ENCODE measurements around the gene GOLGB1.
"Not testable (repeated sequence)": the region's sequence is repeated elsewhere in the genome, so short reads cannot be mapped to it uniquely, and the experiment has no call there.

The GOLGB1 gene

DNA sequence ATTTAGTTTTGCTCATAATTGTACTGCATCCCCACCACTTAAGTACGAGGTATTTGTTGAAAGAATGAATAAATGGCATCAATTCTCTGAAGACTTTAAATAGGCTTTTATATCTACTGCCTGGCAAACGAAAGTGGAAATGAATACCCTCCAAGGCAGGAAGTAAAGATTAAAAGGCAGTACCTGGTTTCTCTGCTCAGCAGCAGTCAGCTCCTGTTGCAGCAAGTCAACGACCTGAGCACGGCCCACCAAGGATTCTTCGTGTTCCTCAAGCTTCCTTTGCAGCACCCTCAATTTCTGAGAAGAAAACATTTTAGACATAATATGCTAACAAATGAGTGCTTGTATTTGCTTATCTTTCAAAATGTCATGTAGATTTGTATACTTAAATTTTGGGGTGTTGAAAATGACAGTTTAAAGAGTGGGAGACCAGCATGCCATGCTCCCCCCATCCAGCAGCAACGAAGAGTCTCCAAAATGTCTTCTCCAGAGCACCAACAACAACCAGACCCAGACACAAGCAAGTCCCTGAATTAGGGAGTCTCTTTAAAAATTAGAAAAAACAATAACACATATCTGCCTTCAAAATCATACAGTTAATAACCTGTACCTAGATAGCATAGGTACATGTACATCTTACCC is 31.2 kb downstream of the GOLGB1 start:
- Histone ChIP-seq H3K4me3 (ENCODE audit: low read length) (no peak overlapping the region), H3K36me3 (ENCODE audit: insufficient read depth, low read length) (peaks cover 96% of the 10 kb centered on the region), H3K4me1 (ENCODE audit: insufficient read depth, low read length) (no peaks in the 10 kb centered on the region), H3K27me3 (ENCODE audit: insufficient read depth, low read length) (no peaks in the 10 kb centered on the region), H3K9me3 (ENCODE audit: insufficient read depth, low read depth, low read length) (no peaks in the 10 kb centered on the region), H3K27ac (ENCODE audit: low read depth, low read length) (no peak overlapping the region), H3K9ac (ENCODE audit: low read depth, low read length) (no peak overlapping the region)
- WGBS = 94% methylated on average over 5 of the region's 6 CpGs

DNA sequence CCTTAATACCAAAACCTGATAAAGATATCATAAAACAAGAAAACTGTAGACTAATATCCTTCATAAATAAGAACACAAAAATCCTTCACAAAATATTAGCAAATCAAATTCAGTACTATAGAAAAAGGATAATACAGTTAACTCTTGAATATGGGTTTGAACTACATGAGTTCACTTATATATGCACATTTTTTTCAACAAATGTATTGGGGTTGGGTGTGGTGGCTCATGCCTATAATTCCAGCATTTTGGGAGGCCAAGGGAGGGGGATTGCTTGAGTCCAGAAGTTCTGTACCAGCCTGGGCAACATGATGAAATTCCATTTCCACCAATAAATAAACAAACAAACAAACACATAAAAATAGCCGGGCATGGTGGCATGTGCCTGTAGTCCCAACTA is 39.2 kb downstream of the GOLGB1 start:
- Histone ChIP-seq H3K27ac (ENCODE audit: low read depth, low read length) (no peak overlapping the region), H3K36me3 (ENCODE audit: insufficient read depth, low read length) (peaks cover 40% of the 10 kb centered on the region), H3K4me3 (ENCODE audit: low read length) (no peak overlapping the region), H3K27me3 (ENCODE audit: insufficient read depth, low read length) (no peaks in the 10 kb centered on the region), H3K9ac (ENCODE audit: low read depth, low read length) (no peak overlapping the region), H3K4me1 (ENCODE audit: insufficient read depth, low read length) (no peaks in the 10 kb centered on the region), H3K9me3 (ENCODE audit: insufficient read depth, low read depth, low read length) (no peaks in the 10 kb centered on the region)
- WGBS = 80% methylated on average over 1 of the region's 1 CpG

DNA sequence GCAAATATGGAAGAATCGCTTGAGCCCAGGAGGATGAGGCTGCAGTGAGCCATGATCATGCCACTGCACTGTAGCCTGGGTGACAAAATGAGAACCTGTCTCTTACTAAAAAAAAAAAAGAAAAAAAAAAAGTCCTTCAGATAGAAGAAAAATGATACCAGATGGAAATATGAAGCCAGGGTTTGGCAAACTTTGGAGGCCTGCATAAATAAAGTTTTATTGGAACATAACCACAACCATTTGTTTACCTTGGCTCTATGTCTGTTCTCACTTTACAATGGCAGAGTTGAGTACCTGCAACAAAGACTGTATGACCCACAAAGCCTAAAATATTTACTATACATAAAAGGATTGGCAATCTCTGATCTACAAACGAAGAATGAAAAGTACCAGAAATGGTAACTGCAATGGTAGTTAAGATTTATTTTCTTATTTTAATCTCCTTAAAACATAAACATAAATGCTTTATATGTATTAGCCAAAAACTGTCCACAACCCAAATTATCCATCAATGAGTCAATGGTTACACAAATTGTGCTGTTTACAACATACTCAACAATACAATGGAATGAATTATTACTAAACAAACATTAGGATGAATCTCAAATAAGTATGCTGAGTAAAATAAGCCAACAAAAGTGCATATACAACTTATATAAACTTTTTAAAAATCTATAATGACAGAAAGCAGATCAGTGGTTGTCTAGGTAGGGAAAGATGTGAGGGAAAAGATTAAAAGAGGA is 41.8 kb downstream of the GOLGB1 start:
- Histone ChIP-seq H3K9ac (ENCODE audit: low read depth, low read length) (no peak overlapping the region), H3K4me3 (ENCODE audit: low read length) (no peak overlapping the region), H3K9me3 (ENCODE audit: insufficient read depth, low read depth, low read length) (no peaks in the 10 kb centered on the region), H3K36me3 (ENCODE audit: insufficient read depth, low read length) (peaks cover 24% of the 10 kb centered on the region), H3K27ac (ENCODE audit: low read depth, low read length) (no peak overlapping the region), H3K4me1 (ENCODE audit: insufficient read depth, low read length) (no peaks in the 10 kb centered on the region), H3K27me3 (ENCODE audit: insufficient read depth, low read length) (no peaks in the 10 kb centered on the region)
- WGBS = 95% methylated on average over 1 of the region's 2 CpGs

DNA sequence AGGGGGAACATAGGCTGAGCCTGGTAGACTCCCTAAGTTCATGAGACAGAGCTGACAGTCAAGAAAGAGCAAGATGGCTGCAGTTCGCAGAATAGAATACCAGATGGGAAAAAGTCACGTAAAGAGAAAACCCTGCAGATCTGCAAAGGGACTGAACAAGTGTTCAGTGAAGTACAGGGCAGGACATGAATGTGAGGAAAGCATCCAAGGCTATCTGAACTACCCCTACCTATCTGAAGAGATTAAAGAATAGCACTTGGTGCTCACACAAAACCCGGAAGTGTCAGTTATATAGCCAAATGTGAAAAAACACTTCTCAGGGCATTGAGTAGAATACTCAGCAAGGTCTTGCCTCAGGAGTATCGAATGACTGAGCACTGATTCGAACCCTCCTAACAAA is 44.0 kb downstream of the GOLGB1 start:
- 95% methylated on average over 5 of the region's 5 CpGs for WGBS
- H3K36me3 ChIP-seq (ENCODE audit: insufficient read depth, low read length) = peaks cover 39% of the 10 kb centered on the region
- no peaks in the 10 kb centered on the region for H3K9me3 ChIP-seq (ENCODE audit: insufficient read depth, low read depth, low read length)
- H3K27me3 ChIP-seq (ENCODE audit: insufficient read depth, low read length) = no peaks in the 10 kb centered on the region
- H3K4me3 ChIP-seq (ENCODE audit: low read length) = no peak overlapping the region
- no peak overlapping the region for H3K9ac ChIP-seq (ENCODE audit: low read depth, low read length)
- H3K4me1 ChIP-seq (ENCODE audit: insufficient read depth, low read length) = no peaks in the 10 kb centered on the region
- no peak overlapping the region for H3K27ac ChIP-seq (ENCODE audit: low read depth, low read length)

DNA sequence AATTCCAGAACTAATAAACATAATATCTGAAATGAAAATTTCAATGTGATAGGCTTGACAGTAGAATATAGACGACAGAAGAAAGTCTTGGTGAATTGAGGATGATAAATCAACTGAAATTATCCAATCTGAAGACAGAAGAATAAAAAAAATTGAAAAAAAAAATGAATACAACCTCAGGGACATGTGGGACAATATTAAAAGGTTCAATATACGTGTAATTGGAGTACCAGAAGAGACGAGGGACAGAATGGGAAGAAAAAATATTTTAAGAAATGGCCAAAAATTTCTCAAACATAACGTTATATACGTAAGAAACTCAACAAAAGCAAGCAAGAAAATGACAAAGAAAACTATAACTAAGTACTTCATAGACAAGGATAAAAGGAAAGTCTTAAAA is 45.6 kb downstream of the GOLGB1 start:
- Histone ChIP-seq H3K9me3 (ENCODE audit: insufficient read depth, low read depth, low read length) (no peaks in the 10 kb centered on the region), H3K27me3 (ENCODE audit: insufficient read depth, low read length) (no peaks in the 10 kb centered on the region), H3K9ac (ENCODE audit: low read depth, low read length) (no peak overlapping the region), H3K27ac (ENCODE audit: low read depth, low read length) (no peak overlapping the region), H3K4me1 (ENCODE audit: insufficient read depth, low read length) (no peaks in the 10 kb centered on the region), H3K4me3 (ENCODE audit: low read length) (no peak overlapping the region), H3K36me3 (ENCODE audit: insufficient read depth, low read length) (peaks cover 51% of the 10 kb centered on the region)
- 82% methylated on average over 3 of the region's 5 CpGs for WGBS

DNA sequence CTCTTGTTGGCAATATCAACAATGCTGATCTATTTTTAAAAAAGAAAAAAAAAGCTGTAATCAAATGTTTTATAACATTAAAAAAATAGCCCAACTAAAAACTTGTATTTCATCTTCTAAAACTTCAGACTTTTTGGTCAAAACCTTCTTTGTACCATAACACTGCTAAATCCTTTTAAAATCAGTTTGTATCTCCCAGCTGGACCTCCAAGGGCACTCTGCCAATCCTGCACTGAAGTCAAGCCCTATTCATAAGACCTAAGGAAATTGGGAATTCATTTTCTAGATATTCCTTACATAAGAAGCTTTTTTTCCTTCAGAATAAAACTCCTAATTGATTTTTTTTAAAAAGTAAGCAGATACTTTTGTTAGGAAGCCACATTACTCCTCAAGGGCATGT is 50.6 kb downstream of the GOLGB1 start:
- no peak overlapping the region for H3K27ac ChIP-seq (ENCODE audit: low read depth, low read length)
- H3K9me3 ChIP-seq (ENCODE audit: insufficient read depth, low read depth, low read length) = no peaks in the 10 kb centered on the region
- no peak overlapping the region for H3K9ac ChIP-seq (ENCODE audit: low read depth, low read length)
- H3K4me1 ChIP-seq (ENCODE audit: insufficient read depth, low read length) = no peaks in the 10 kb centered on the region
- H3K36me3 ChIP-seq (ENCODE audit: insufficient read depth, low read length) = peaks cover 80% of the 10 kb centered on the region
- H3K4me3 ChIP-seq (ENCODE audit: low read length) = no peak overlapping the region
- H3K27me3 ChIP-seq (ENCODE audit: insufficient read depth, low read length) = no peaks in the 10 kb centered on the region

DNA sequence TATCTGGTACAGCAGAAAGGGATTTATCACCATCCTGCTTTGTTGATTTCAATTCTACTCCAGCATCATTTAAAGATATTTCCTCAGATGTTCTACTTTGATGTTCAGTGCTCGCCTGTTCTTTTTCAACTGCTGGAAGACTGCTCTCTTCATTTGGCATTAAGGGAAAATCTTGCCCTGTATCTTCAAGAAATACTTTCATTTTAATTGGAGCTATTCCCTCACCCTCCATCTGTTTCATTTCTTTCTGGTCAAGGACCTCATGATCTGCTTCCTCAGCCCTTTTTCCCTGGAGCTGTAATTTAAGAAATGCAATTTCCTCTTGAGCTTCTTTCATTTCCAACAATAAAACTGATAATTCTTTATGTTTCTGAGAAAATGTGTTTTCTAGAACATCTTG is 51.1 kb downstream of the GOLGB1 start:
- Histone ChIP-seq H3K4me1 (ENCODE audit: insufficient read depth, low read length) (no peaks in the 10 kb centered on the region), H3K9me3 (ENCODE audit: insufficient read depth, low read depth, low read length) (no peaks in the 10 kb centered on the region), H3K36me3 (ENCODE audit: insufficient read depth, low read length) (peaks cover 79% of the 10 kb centered on the region), H3K27me3 (ENCODE audit: insufficient read depth, low read length) (no peaks in the 10 kb centered on the region), H3K27ac (ENCODE audit: low read depth, low read length) (no peak overlapping the region), H3K9ac (ENCODE audit: low read depth, low read length) (no peak overlapping the region), H3K4me3 (ENCODE audit: low read length) (no peak overlapping the region)
- WGBS = 96% methylated on average over 1 of the region's 1 CpG

DNA sequence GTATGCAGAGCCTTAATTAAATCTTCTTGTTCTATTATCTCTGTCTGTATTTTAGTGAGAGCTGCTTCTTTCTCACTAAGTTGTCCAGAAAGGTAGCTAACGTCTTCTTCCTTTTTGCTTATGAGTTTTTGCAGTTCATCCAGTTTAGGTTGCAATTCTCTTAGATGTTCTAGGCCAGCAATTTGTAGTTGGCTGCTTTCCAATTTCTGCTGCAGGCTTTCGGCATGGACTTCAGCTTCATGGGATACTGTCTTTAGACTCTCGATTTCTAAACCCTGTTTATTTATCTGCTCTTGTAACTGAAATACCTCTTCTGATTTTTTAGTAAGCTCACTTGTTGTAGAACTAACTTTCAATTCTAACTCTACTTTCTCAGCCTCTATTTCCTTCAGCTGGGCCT is 53.4 kb downstream of the GOLGB1 start:
- Histone ChIP-seq H3K36me3 (ENCODE audit: insufficient read depth, low read length) (peaks cover 81% of the 10 kb centered on the region), H3K27ac (ENCODE audit: low read depth, low read length) (no peak overlapping the region), H3K27me3 (ENCODE audit: insufficient read depth, low read length) (no peaks in the 10 kb centered on the region), H3K9ac (ENCODE audit: low read depth, low read length) (no peak overlapping the region), H3K4me1 (ENCODE audit: insufficient read depth, low read length) (no peaks in the 10 kb centered on the region), H3K9me3 (ENCODE audit: insufficient read depth, low read depth, low read length) (no peaks in the 10 kb centered on the region), H3K4me3 (ENCODE audit: low read length) (no peak overlapping the region)
- 89% methylated on average over 3 of the region's 3 CpGs for WGBS

DNA sequence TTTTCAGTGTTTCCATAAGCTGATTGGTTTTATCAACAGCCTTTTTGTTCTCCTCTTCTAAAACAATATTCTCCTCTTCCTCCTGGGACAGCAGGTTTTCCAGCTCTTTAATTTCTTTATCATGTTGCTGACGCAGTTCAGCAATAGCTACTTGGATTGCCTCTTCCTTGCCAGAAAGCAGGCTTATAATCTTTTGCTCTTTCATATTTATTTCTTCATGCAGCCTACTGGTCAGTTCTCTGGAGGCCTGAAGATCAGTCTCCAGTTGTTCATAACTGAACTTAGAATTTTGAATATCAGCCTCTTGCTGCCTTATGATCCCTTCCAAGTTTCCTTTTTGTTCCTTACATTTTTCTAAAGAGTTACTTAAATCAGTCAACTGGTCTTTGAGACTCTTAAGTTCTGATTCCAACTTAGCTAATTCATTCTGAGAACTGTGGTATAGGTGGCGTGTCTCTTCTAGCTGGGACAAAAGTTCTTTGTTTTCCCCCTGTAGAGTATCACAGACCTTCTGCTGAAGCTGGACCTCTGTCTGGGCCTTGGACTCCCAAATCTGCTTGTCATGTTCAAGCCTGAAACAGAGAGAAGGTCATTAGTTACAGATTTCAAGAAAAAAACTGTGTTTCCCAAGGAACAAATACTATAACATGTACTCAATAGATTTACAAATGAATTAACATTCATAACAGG is 57.4 kb downstream of the GOLGB1 start:
- Histone ChIP-seq H3K9ac (ENCODE audit: low read depth, low read length) (no peak overlapping the region), H3K36me3 (ENCODE audit: insufficient read depth, low read length) (peaks cover 69% of the 10 kb centered on the region), H3K4me3 (ENCODE audit: low read length) (no peak overlapping the region), H3K9me3 (ENCODE audit: insufficient read depth, low read depth, low read length) (no peaks in the 10 kb centered on the region), H3K4me1 (ENCODE audit: insufficient read depth, low read length) (no peaks in the 10 kb centered on the region), H3K27ac (ENCODE audit: low read depth, low read length) (no peak overlapping the region), H3K27me3 (ENCODE audit: insufficient read depth, low read length) (no peaks in the 10 kb centered on the region)
- 91% methylated on average over 2 of the region's 2 CpGs for WGBS

DNA sequence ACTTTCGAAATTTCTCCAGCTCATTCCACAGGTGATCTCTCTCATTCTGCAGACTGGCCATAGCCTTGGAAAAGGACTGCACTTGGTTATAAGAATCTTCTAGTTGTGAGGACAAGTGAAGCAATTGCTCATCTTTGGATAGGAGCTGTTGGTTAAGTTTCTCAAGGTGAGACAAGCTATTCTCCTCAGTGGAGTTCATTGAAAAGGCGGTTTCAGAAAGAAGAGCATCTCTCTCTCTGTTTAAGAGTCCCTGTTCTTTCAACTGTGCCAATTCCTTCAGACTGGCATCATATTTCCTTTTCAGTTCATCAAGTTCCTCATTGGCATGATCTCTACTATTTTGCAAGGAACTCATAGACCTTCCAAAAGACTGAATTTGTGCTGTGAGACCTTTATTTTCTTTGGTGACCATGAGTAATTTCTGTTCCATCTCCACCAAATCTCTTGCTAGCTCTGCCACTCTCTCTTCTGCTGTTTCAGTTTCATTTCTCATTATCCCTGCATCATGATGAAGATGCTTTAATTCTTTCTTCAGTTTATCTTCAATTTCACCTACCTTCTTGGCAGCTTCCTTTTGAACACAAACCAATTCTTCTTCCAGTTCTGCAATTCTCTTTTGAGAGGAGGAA is 58.6 kb downstream of the GOLGB1 start:
- no peak overlapping the region for H3K27ac ChIP-seq (ENCODE audit: low read depth, low read length)
- no peaks in the 10 kb centered on the region for H3K27me3 ChIP-seq (ENCODE audit: insufficient read depth, low read length)
- H3K9me3 ChIP-seq (ENCODE audit: insufficient read depth, low read depth, low read length) = no peaks in the 10 kb centered on the region
- H3K36me3 ChIP-seq (ENCODE audit: insufficient read depth, low read length) = peaks cover 60% of the 10 kb centered on the region
- H3K4me3 ChIP-seq (ENCODE audit: low read length) = no peak overlapping the region
- no peaks in the 10 kb centered on the region for H3K4me1 ChIP-seq (ENCODE audit: insufficient read depth, low read length)
- 100% methylated on average over 2 of the region's 2 CpGs for WGBS
- H3K9ac ChIP-seq (ENCODE audit: low read depth, low read length) = no peak overlapping the region

DNA sequence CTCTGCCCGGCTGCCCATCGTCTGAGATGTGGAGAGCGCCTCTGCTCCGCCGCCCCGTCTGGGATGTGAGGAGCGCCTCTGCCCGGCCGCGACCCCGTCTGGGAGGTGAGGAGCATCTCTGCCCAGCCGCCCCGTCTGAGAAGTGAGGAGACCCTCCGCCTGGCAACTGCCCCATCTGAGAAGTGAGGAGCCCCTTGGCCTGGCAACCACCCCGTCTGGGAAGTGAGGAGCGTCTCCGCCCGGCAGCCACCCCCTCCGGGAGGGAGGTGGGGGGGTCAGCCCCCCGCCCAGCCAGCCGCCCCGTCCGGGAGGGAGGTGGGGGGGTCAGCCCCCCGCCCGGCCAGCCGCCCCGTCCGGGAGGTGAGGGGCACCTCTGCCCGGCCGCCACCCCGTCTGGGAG is 60.8 kb downstream of the GOLGB1 start:
- H3K27me3 ChIP-seq (ENCODE audit: insufficient read depth, low read length); H3K4me3 ChIP-seq (ENCODE audit: low read length); H3K9ac ChIP-seq (ENCODE audit: low read depth, low read length); H3K4me1 ChIP-seq (ENCODE audit: insufficient read depth, low read length); H3K27ac ChIP-seq (ENCODE audit: low read depth, low read length); H3K9me3 ChIP-seq (ENCODE audit: insufficient read depth, low read depth, low read length): not testable (repeated sequence)
- peaks cover 50% of the 10 kb centered on the region for H3K36me3 ChIP-seq (ENCODE audit: insufficient read depth, low read length)
- 96% methylated on average over 31 of the region's 31 CpGs for WGBS

Data from HUES64 (cell line).